Smooth muscle cell (in vitro differentiated cells): ENCODE data around the gene VPS52. TPM values are rescaled to one million over a fixed set of nuclear protein-coding genes. Genes with fewer than 3 reads are reported as not detected.

ENCODE experiments used
- DNase-seq: peaks from one replicate; lab custom pipeline; 2025; ENCODE audit not compliant: unreplicated experiment; lab: John Stamatoyannopoulos, UW
- H2AFZ ChIP-seq: fragments of 200-600 bp; sonication (generic); 2 replicates; pipeline ENCODE4 v1.6.0; 2016; ENCODE audit warnings: antibody characterized with exemption, low read depth, mild to moderate bottlenecking
- H3F3A ChIP-seq: fragments of 200-600 bp; sonication (generic); 2 replicates; pipeline ENCODE4 v1.6.0; 2017; ENCODE audit warnings: antibody characterized with exemption, low read depth
- H3K27ac ChIP-seq: fragments of 200-600 bp; sonication (generic); 2 replicates; pipeline ENCODE4 v1.5.1; 2016; ENCODE audit warnings: low read depth, mild to moderate bottlenecking
- H3K27me3 ChIP-seq: fragments of 200-600 bp; sonication (generic); 2 replicates; pipeline ENCODE4 v1.6.1; 2016; ENCODE audit warnings: low read depth, mild to moderate bottlenecking
- H3K36me3 ChIP-seq: fragments of 200-600 bp; sonication (generic); 2 replicates; pipeline ENCODE4 v1.5.1; 2016; ENCODE audit warnings: low read depth
- H3K4me1 ChIP-seq: fragments of 200-600 bp; sonication (generic); 2 replicates; pipeline ENCODE4 v1.5.1; 2016; ENCODE audit warnings: low read depth
- H3K4me2 ChIP-seq: fragments of 200-600 bp; sonication (generic); 2 replicates; pipeline ENCODE4 v1.6.0; 2016; ENCODE audit warnings: mild to moderate bottlenecking
- H3K4me3 ChIP-seq: fragments of 200-600 bp; sonication (generic); 2 replicates; pipeline ENCODE4 v1.5.1; 2016; ENCODE audit warnings: mild to moderate bottlenecking
- H3K79me2 ChIP-seq: fragments of 200-600 bp; sonication (generic); 2 replicates; pipeline ENCODE4 v1.6.0; 2016; ENCODE audit warnings: low read depth, mild to moderate bottlenecking
- H3K9ac ChIP-seq: fragments of 200-600 bp; sonication (generic); 2 replicates; pipeline ENCODE4 v1.6.0; 2016; ENCODE audit warnings: low read depth
- H3K9me3 ChIP-seq: fragments of 200-600 bp; sonication (generic); replicated peaks from 2 replicates; pipeline ENCODE4 v1.5.1; 2016; ENCODE audit warnings: low read depth
- H4K20me1 ChIP-seq: fragments of 200-600 bp; sonication (generic); 2 replicates; pipeline ENCODE4 v1.6.0; 2016; ENCODE audit warnings: low read depth
- WGBS: methylation state at CpG from one replicate; pipeline ENCODE4 v1.1.7; 2016; ENCODE audit warnings: low lambda C conversion rate; 5-methylcytosine and 5-hydroxymethylcytosine counted together
- polyA plus RNA-seq: library from polyadenylated mRNA; unstranded; fragments of >200 nt; fragmentation: Nextera tagmentation; extraction: Ambion mirVana; gene quantifications from 2 replicates; pipeline ENCODE4 v1.2.1, GENCODE V29; 2016
- total RNA-seq: library from RNA; depleted of rRNA; stranded (reverse); fragments of >200 nt; gene quantifications from 2 replicates; pipeline ENCODE4 v1.2.3, GENCODE V29; 2014
- TF ChIP-seq, protein P1 (sequence below): fragments of 200-600 bp; sonication (generic); IDR thresholded peaks from 2 replicates; pipeline ENCODE4 v1.5.1; 2017; ENCODE audit warnings: borderline replicate concordance, mild to moderate bottlenecking, antibody characterized with exemption; ENCODE audit not compliant: insufficient read depth, poor library complexity, severe bottlenecking

Gene VPS52
- total and polyA plus RNA-seq, 2 experiments from 2014 or later, result 22.6 to 34.7 TPM

GRCh38 chr6:33247977-33248642, 23.6 kb downstream of the VPS52 start:
- no peaks in the 10 kb centered on the region for H3K36me3 ChIP-seq
- no peaks in the 10 kb centered on the region for H3K9me3 ChIP-seq
- WGBS, result 7% methylated on average over 24 of the region's 28 CpGs
- H3K9ac ChIP-seq, result peak overlapping the region; percentile 56
- no peaks in the 10 kb centered on the region for H4K20me1 ChIP-seq
- H3K4me1 ChIP-seq, result peaks cover 15% of the 10 kb centered on the region
- H3K4me3 ChIP-seq, result peak overlapping the region; percentile 53
- H3F3A ChIP-seq, result no peaks in the 10 kb centered on the region
- no peaks in the 10 kb centered on the region for H3K79me2 ChIP-seq
- TF ChIP-seq, protein P1, sequence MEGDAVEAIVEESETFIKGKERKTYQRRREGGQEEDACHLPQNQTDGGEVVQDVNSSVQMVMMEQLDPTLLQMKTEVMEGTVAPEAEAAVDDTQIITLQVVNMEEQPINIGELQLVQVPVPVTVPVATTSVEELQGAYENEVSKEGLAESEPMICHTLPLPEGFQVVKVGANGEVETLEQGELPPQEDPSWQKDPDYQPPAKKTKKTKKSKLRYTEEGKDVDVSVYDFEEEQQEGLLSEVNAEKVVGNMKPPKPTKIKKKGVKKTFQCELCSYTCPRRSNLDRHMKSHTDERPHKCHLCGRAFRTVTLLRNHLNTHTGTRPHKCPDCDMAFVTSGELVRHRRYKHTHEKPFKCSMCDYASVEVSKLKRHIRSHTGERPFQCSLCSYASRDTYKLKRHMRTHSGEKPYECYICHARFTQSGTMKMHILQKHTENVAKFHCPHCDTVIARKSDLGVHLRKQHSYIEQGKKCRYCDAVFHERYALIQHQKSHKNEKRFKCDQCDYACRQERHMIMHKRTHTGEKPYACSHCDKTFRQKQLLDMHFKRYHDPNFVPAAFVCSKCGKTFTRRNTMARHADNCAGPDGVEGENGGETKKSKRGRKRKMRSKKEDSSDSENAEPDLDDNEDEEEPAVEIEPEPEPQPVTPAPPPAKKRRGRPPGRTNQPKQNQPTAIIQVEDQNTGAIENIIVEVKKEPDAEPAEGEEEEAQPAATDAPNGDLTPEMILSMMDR, result peak; percentile 91
- peak overlapping the region; percentile 57 for H3K27ac ChIP-seq
- peak overlapping the region; percentile 90 for H3K4me2 ChIP-seq
- peak overlapping the region; percentile 75 for H2AFZ ChIP-seq
- H3K27me3 ChIP-seq, result peaks cover 5% of the 10 kb centered on the region
- DNase-seq, result peak; percentile 78

DNA sequence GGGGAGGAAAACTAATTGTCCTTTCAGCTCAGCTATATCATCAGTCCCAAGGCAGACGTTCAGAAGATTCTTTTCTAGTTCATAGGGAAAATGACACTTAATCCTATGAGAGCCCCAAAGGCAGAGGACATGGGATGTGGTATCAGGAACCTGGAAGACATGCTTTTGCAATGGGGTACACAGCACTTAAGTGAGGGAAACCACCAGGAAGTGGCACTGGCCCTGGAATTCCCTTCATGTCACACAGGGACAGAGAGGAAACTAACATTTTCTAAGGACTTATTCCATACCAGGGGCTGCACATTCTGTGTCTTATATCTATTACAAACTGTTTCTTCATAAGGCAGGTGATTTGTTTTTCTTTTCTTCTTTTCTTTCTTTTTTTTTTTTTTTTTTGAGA, 28.2 kb downstream of the VPS52 start:
- Histone ChIP-seq H3K27me3 (peaks cover 16% of the 10 kb centered on the region), H4K20me1 (no peaks in the 10 kb centered on the region), H3K27ac (no peak overlapping the region), H3F3A (no peaks in the 10 kb centered on the region), H3K9ac (no peak overlapping the region), H2AFZ (no peak overlapping the region), H3K4me2 (no peak overlapping the region), H3K4me3 (no peak overlapping the region), H3K4me1 (peaks cover 2% of the 10 kb centered on the region), H3K79me2 (no peaks in the 10 kb centered on the region), H3K9me3 (no peaks in the 10 kb centered on the region), H3K36me3 (no peaks in the 10 kb centered on the region)
- no peak for DNase-seq
- TF ChIP-seq, protein P1, result no peak
- 65% methylated on average over 1 of the region's 1 CpG for WGBS

GRCh38 chr6:33241968-33242367, 29.7 kb downstream of the VPS52 start:
- H3K9ac ChIP-seq, result no peak overlapping the region
- 66% methylated on average over 3 of the region's 3 CpGs for WGBS
- H3K4me3 ChIP-seq, result no peak overlapping the region
- no peak for DNase-seq
- H3K27me3 ChIP-seq, result peaks cover 16% of the 10 kb centered on the region
- H3K36me3 ChIP-seq, result no peaks in the 10 kb centered on the region
- H3K4me2 ChIP-seq, result no peak overlapping the region
- H3K79me2 ChIP-seq, result no peaks in the 10 kb centered on the region
- H4K20me1 ChIP-seq, result no peaks in the 10 kb centered on the region
- no peaks in the 10 kb centered on the region for H3F3A ChIP-seq
- TF ChIP-seq, protein P1, result no peak
- no peak overlapping the region for H2AFZ ChIP-seq
- H3K9me3 ChIP-seq, result no peaks in the 10 kb centered on the region
- H3K27ac ChIP-seq, result no peak overlapping the region
- H3K4me1 ChIP-seq, result no peaks in the 10 kb centered on the region

DNA sequence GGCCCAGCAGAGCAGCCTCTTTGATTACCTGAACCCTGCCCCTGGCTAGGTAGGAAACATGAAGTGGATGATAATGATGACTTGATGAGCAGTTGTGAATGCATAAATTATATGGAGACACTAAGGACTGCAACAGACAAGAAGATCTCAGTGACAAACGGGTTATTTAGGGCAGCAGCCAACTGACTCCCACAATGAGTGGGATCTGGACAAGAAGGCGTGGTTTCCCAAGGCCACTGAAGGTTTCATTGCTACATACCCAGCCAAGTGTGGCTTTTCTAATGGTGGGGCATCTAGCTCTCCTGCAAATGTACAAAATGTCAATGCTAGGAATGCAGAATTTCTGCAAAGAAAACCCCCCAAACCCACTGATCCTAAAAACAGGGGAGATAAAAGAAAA, 33.9 kb downstream of the VPS52 start:
- DNase-seq, result no peak
- no peaks in the 10 kb centered on the region for H3F3A ChIP-seq
- WGBS, result 79% methylated on average over 2 of the region's 2 CpGs

More for the DNA sequence above, 33.9 kb downstream of the VPS52 start:
- H3K27ac ChIP-seq, result no peak overlapping the region
- H3K27me3 ChIP-seq, result peaks cover 9% of the 10 kb centered on the region
- H3K4me1 ChIP-seq, result no peaks in the 10 kb centered on the region
- no peaks in the 10 kb centered on the region for H3K79me2 ChIP-seq
- TF ChIP-seq, protein P1, result no peak
- no peak overlapping the region for H3K4me3 ChIP-seq
- H3K36me3 ChIP-seq, result no peaks in the 10 kb centered on the region
- no peak overlapping the region for H2AFZ ChIP-seq
- H3K9me3 ChIP-seq, result no peaks in the 10 kb centered on the region
- H3K9ac ChIP-seq, result no peak overlapping the region
- H3K4me2 ChIP-seq, result no peak overlapping the region
- H4K20me1 ChIP-seq, result no peaks in the 10 kb centered on the region
